Choroid plexus epithelial cell (primary cell): ENCODE measurements around the gene DDX54.

ENCODE experiments used
- DNase-seq: peaks from one replicate; pipeline ENCODE4 v3.0.0-alpha.2; 2010; ENCODE audit warnings: low read depth
- H3K4me3 ChIP-seq: 2 replicates; pipeline ENCODE4 v1.5.1; 2011; ENCODE audit warnings: low read depth, mild to moderate bottlenecking, control low read depth, low read length, moderate library complexity
- TF ChIP-seq, protein P1 (sequence below): conservative IDR thresholded peaks from 2 replicates; pipeline ENCODE4 v1.5.1; 2011; ENCODE audit warnings: low read depth, mild to moderate bottlenecking, control low read depth, inconsistent platforms, low read length, moderate library complexity

The DDX54 gene

DNA sequence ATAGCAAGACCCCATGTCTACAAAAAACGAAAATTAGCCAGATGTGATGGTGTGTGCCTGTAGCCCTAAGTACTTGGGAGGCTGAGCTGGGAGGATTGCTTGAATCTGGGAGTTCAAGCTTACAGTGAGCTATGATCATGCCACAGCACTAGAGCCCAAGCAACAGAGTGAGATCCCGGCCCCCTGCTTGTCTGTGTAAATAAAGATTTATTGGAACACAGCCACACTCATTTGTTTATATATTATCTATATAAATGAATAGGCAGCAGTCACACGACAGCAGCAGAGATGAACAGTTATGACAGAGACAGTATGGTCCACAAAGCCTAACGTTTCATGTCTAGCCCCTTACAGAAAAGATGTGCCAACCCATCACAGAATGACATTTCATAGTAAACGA, 14.8 kb downstream of the DDX54 start:
- TF ChIP-seq, protein P1, sequence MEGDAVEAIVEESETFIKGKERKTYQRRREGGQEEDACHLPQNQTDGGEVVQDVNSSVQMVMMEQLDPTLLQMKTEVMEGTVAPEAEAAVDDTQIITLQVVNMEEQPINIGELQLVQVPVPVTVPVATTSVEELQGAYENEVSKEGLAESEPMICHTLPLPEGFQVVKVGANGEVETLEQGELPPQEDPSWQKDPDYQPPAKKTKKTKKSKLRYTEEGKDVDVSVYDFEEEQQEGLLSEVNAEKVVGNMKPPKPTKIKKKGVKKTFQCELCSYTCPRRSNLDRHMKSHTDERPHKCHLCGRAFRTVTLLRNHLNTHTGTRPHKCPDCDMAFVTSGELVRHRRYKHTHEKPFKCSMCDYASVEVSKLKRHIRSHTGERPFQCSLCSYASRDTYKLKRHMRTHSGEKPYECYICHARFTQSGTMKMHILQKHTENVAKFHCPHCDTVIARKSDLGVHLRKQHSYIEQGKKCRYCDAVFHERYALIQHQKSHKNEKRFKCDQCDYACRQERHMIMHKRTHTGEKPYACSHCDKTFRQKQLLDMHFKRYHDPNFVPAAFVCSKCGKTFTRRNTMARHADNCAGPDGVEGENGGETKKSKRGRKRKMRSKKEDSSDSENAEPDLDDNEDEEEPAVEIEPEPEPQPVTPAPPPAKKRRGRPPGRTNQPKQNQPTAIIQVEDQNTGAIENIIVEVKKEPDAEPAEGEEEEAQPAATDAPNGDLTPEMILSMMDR, result no peak
- no peak for DNase-seq
- H3K4me3 ChIP-seq, result no peak overlapping the region

DNA sequence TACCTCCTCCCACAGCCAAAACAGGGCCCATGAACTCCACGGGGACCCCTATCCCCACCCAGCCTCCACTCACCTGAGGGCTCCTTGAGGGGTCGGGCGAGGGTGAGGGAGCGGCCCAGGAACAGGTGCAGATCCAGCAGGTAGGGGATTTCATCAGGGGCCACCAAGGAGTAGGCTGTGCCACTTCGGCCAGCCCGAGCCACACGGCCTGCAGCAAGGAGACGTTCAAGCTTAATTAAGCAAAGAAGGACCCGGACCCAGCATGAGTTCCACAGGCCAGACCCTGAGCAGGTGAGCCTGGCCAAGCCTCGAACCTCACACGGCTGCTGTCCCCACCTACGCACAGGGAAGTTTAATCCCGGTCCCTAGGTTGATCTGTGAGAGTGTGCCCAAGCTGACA, 15.6 kb downstream of the DDX54 start:
- no peak overlapping the region for H3K4me3 ChIP-seq
- no peak for DNase-seq
- TF ChIP-seq, protein P1, result no peak

DNA sequence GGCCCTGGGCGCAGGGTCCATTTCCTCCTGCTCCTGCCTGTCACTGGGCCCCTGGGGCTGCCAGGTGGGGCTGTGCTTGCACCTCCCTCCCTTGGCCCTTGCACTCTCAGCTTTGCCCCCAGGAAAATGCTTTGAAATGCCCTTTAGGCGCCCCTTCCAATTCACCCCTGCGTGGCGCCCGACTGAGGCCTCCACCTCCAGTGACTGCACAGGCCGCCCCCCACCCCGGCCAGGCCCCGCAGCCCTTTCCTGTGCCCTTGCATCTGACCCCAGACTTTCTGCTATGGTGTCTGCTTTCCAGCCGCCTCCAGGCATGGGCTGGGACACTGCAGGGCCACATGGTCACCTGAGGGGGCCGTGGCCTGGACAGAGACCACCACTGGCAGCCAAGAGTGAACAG, 17.4 kb downstream of the DDX54 start:
- TF ChIP-seq, protein P1, result no peak
- no peak for DNase-seq
- no peak overlapping the region for H3K4me3 ChIP-seq

DNA sequence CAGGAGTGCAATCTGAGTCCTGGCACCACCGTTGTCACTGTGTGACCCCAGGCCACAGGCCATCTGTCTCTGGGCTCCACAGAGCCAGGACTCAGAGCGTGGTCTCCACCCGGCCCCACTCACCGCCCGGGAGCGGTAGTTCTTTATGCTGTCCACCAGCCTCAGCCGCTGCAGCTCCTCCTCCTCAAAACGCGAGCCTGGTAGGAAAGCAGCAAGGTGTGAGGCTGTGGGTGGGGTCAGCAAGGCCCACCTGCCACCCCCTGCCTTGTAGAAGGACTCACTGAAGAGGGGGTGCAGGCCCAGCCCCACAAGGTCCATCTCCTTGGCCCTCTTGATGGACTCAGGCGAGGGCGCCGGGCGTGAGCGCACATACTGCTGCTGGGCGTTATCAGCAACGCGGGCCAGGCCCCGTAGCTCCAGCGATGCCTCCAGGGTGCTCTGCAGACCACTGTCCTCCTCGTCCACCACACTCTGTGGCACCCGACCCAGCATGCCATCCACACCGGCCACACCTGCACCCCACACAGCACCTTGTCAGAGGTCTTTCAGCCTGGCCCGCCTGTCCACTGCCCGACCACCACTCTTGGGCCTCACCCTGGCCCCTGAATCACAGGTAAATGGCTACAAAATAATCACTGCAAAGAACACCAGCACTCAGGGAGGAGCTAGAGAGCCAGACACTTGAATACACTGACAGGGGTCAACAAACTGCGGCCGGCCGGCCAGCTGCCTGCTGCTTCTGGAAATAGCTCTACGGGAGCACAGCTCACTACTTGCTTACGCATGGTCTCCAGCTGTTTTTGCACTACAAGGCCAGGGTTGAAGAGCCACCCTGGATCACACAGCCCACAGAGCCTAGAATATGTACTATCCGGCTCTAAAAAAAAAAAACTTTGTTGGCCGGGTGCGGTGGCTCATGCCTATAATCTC, 19.5 kb downstream of the DDX54 start:
- TF ChIP-seq, protein P1, result peak; percentile 31
- DNase-seq, result peak; percentile 94
- H3K4me3 ChIP-seq, result no peak overlapping the region

DNA sequence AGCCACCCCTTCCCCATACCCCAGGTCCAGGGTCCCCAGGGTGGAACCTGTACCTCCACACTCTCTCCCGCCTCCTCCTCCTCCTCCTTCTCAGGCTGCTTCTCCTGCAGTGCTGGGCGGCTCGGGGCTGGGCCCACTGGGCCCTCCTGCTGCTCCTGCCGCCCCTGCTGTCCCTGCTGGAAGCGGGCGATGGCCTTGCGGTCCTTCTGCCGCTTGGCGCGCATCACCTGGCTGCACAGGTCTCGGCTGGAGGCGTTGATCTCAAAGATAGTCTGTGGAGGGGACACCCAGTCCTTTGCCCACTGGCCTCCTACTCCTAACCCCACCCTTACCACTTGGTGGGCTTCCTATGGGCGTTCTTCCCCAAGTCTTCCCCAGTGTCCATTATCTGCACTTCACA, 21.3 kb downstream of the DDX54 start:
- TF ChIP-seq, protein P1, result no peak

DNA sequence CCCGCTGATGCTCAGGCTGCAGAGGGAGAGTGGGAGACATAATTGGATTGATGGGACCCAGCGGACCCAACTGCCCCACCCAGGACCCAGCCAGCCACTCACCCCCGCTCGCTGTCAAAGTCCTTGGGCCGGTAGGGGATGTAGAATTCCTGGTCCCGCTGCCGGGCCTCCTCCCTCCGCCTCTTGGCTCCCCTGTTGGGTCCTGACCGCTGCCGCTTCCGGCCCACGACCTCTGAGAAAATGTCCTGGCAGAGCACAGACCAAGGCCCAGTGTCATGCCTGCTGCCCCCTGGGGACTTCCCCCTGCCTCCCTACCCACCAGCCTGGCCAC, 22.3 kb downstream of the DDX54 start:
- TF ChIP-seq, protein P1, result no peak
- DNase-seq, result no peak
- no peak overlapping the region for H3K4me3 ChIP-seq

More for the DNA sequence above, 21.3 kb downstream of the DDX54 start:
- no peak overlapping the region for H3K4me3 ChIP-seq
- DNase-seq, result no peak
